Stimulated activated CD8-positive, alpha-beta memory T cell treated with anti-CD3 and anti-CD28 coated beads, Interleukin-4, amount 100 ng/mL, for 24 hours (primary cell): ENCODE measurements around the gene MEG3.

Source experiments
- DNase-seq: peaks from one replicate; pipeline ENCODE4 v3.0.0-alpha.2; 2020; ENCODE audit warnings: low read depth

MEG3 gene

GRCh38 chr14:100834082-100834793 lies 8.3 kb downstream of the MEG3 start:
- DNase-seq = no peak

DNA sequence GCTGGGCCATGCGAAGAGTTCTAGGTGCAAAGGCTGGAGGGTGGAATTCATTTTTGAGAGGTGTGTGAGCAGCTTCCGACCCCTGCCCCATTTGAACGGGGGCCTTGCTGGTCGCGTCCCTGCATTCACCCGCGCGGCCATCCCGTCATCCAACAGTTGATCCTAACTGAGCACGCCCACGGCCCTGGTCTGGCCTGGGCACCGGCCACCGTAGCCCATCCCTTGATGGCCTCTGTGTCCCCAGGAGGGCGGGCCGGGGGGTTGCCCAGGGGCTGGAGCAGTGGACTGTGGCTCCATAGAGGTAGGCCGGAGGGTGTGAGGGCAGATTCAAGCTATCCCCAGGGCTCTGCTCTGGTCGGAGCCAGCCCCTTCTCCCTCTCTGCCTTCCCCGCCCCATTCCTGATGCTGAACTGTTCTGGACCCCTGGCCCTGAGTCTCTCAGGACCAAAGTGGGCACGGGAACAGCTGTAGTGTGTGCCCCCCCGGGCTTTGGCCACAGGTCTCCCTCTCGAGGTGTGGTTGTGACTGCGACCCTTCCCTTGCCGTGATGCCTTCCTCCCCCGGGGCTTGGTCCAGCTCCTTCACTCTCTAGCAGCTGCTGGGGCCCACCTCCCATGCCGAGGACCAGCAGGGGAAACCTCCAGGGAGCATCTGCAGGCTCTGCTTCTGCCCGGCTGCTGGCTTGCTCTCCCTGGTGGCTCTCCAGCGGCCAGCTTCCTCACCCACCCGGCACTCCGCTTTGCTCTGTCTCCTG lies 9.1 kb downstream of the MEG3 start:
- no peak for DNase-seq

DNA sequence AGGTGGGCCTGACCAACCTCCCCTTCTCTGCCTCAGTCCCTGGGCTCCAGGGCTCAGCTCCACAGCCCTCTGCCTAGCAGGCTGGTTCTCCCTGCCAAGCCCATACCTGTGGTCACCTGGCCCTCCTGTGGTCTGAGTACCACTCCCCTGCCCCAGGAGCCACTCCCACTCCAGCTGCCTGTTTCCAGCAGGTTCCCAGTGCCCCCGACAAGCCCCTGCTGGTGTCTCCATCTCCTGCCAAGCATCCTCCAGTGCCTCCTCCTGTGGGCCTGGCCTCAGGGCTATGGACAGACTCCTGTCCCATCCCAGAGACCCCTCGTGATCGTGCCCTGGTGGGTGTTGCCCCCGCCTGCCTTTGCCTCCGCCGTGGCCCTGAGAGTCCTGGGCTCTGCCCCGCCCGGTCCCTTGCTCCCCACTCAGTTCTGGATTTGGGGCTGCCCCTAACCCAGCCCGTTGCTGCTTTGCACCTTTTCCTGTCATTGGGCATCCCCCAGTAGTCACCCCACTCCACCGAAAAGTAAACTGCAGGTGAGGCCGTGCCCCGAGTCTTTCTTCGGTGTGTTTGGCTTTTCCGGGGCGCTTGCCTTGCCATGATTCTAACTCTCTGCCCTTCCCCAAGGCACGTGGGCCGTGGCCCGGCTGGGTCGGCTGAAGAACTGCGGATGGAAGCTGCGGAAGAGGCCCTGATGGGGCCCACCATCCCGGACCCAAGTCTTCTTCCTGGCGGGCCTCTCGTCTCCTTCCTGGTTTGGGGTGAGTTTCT lies 9.8 kb downstream of the MEG3 start:
- DNase-seq = no peak

DNA sequence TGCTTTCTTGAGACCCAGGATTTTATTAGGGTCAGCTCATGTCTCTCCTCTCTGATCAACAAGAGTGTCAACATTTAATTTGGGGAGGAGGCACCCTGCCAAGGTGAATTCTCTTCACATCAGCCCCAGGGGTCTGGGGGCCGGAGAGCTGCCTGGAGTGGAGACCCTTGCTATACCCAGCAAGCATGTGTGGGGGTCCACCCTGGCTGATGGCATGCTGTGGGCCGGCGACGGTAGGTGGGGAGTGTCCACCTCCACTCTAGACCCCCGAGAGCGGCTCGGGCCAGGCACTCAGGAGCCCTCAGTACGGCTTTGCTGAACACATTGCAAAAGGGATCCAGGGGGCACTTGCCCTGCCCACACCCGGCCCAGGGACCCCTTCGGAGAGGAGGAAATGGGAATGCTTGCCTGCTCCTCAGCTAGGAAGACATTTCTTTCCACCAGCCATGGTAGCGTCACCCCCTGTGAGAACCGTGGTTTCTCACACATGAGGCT lies 10.4 kb downstream of the MEG3 start:
- DNase-seq = no peak

GRCh38 chr14:100836941-100837804 lies 11.3 kb downstream of the MEG3 start:
- no peak for DNase-seq

- DNase-seq = no peak
Observed at GRCh38 chr14:100837805-100838350, 12.0 kb downstream of the MEG3 start.

DNA sequence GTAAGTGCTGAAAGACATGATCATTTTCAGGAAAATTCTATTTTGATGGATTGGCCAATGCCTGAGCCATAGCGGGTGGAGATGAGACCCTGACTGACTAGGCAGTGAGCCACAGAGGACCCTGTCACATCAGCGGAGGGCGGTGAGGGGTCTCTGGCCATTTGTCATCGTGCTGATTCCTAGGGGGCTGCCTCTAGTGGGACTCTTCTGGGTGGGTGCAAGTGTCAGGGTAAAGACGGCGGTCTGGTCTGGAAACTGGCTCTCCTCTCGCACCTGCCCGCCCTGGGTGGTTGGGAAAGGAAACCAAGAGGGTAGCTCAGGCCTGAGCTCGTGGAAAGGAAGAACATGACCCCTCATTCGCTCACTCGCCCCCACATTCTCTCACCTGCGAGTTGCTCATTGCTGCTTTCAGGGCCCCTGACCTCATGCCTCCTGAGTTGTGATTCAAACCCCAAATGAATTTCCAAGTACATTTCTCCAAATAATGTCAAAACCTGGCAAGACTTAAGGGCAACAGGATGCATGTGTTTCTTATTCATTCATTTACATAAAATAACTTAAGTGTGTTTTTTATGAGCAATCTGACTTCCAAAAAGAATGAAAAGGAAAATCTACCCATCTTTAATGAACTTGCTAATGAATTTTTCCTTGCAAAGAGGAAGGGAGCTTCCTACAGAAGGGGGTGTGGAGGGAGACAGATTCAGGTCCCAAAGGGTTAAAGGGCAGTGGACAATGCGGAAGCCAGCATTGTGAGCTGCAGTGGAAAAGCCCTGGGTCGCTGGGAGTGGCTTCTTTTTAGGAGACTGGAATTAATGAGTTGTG lies 12.8 kb downstream of the MEG3 start:
- DNase-seq = no peak

- DNase-seq = no peak
Observed at GRCh38 chr14:100839315-100839585, 13.3 kb downstream of the MEG3 start.

DNA sequence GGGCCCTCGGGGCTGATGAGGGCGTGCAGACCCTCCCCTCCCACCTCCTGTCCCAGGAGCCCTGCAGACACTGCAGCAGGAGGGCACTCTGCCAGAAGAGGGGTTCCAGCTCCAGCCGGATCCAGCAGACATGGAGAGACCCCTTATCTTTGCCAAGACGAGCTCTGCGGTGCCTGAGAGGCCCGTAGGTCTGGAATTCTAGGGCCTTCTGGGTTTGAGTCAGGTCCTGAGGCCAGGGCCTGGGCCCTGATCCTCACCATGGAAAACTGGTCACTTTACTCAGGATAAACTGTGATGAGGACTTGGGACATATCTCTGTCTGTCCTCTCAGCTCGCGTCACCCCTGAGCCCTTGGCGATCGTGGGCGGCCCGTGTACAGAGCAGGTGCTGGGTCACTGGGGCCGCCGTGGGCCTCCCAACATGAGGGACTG lies 13.8 kb downstream of the MEG3 start:
- no peak for DNase-seq

DNA sequence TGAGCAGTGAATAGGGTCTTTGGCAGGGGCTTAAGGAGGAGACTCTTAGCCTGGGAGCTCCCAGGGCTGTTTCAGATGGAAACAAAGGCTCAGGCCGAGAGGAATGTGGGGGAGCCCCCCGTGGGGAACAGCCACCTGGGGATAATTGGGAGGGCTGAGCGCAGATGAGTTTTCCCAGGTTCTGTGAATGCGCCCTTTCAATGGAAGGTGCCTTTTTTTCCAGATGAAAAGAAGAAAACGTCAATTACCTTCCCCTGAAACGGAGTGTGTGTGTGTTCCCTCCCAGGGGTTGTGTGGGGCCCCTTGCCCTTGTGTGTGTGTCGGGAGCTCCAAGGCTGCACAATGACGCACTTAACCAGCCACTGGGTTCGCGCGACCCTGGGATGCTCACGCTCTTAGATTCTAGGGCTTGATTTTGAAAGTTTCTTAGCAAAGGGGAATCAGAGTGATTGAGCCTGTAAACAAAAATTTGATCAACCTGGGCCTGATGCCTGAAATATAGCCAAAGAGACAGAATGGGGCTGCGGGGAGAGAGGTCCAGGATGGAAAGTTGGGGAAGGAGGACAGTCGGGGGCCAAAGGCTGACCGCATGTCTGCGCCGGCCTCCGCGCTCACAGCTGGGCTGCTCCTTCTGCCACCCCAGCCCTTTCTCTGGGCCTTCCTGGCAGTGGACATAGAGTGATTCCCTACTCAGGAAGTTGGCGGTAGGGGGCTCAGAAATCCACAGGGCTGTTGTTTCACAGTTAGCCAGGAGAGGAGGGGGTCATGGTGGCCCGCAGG lies 14.6 kb downstream of the MEG3 start:
- DNase-seq = no peak

- DNase-seq = no peak
Observed at GRCh38 chr14:100841066-100841760, 15.3 kb downstream of the MEG3 start.

- DNase-seq = no peak
Observed at GRCh38 chr14:100841761-100842403, 16.0 kb downstream of the MEG3 start.

- no peak for DNase-seq
Observed at GRCh38 chr14:100842799-100843198, 16.9 kb downstream of the MEG3 start.

DNA sequence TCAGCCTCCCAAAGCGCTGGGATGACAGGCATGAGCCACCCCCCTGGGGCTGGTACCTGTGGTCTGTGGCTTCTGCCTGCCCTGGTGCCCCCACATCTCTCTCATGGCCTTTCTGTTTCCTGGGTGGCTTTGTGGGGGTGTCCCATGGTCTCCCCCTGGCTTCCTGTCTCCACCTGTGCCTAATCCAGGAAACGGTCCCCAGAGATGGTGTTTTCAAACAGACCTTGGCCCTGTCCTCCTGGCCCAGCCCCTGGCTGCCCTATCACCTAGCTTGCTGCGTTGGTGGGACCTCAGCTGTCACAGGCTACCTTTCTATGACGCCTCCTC lies 18.1 kb downstream of the MEG3 start:
- DNase-seq = no peak

DNA sequence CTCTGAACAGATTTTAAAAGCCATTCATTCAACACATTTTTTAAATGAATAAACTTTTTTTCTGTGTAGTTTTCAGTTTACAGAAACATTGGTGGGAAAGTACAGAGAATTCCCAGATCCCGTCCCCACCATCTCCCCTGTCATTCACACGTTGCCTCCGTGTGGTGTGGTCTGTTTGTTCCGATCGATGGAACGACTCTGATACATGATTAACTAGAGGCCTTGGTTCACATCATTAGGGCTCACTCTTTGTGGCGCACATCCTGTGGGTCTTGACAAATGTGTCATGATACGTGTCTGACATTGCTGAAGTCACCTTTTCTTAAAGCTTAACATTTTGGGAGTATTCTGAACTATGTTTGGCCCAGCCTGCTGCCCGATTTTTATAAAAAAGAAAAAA lies 18.5 kb downstream of the MEG3 start:
- no peak for DNase-seq

DNA sequence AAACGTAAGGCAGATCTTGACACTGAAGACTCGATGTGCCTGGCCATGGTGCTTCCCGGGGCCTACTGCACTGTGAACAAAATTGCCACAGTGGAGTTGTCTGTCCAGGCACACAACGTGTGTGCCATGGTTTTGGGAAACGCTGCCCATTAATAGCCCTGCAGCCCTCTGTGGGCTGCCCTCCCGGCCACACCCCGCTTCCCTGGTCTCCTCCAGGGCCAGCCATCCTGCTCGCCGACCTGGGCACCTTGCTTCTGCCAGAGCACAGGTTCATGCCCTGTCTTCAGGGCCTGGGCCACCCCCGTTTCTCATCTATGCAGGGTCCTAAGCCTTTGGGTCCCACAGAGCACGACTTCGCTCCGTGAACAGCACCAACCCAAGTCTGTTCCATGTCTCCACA lies 18.9 kb downstream of the MEG3 start:
- DNase-seq = no peak

GRCh38 chr14:100845341-100845740 lies 19.4 kb downstream of the MEG3 start:
- no peak for DNase-seq

DNA sequence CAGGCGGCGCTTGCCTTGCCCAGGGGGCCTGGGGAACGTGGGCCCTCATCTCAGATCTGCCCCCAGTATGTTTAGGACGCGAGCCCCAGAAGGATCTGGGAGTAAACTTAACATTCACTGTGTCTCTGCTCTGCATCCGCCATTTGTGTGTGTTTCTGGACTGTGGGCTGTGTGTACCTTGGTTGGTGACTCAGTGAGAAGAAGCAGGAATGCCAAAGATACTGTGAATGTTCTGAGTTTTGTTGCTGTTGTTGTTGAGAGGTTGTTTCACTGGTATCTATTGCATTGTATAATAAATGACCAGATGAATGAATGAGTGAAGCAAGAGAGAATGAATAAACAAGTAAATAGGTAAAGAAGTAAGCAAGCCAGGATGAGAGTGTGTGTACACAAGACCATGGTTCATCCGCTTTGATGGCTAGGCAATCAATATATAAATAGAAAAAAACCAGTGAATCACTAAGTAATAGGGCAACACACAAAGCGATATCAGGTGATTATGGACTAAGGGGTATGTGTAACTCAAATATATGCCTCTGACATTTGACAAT lies 20.5 kb downstream of the MEG3 start:
- no peak for DNase-seq
